ENCODE data around the gene ADH1A. TPM values are rescaled to one million over a fixed set of nuclear protein-coding genes. Genes with fewer than 3 reads are reported as not detected.
"Not testable (repeated sequence)": the region's sequence is repeated elsewhere in the genome, so short reads cannot be mapped to it uniquely, and the experiment has no call there.

The ADH1A gene
- total RNA-seq, 1 experiment from 2014 or later = not detected

- Histone ChIP-seq H3K27me3 (ENCODE audit: insufficient read depth, low read length) (no peaks in the 10 kb centered on the region), H2BK5ac (ENCODE audit: insufficient read length, low read length) (no peak overlapping the region), H3K79me2 (ENCODE audit: insufficient read depth, low read length) (no peaks in the 10 kb centered on the region; the same call in 1 of the 2 replicates), H2AFZ (ENCODE audit: low read length) (no peak overlapping the region), H3K14ac (ENCODE audit: insufficient read depth, low read length) (no peak overlapping the region), H3T11ph (ENCODE audit: low read length) (no peak overlapping the region), H3K23me2 (ENCODE audit: insufficient read length, low read depth, low read length, poor library complexity, severe bottlenecking) (no peaks in the 10 kb centered on the region), H3K27ac (ENCODE audit: insufficient read length, low read depth, low read length) (no peak overlapping the region), H2BK120ac (ENCODE audit: low read depth, low read length, poor library complexity, severe bottlenecking) (no peak overlapping the region), H3K23ac (ENCODE audit: insufficient read length, low read depth, low read length) (no peak overlapping the region), H2BK20ac (ENCODE audit: low read depth, low read length, poor library complexity, severe bottlenecking) (no peak overlapping the region), H3K9me3 (ENCODE audit: control insufficient read depth, low read depth, low read length) (no peaks in the 10 kb centered on the region), H3K4ac (ENCODE audit: low read depth, low read length) (no peak overlapping the region), H4K8ac (replicated peaks; ENCODE audit: insufficient read length, low read depth, low read length) (no peak overlapping the region), H2AK5ac (ENCODE audit: insufficient read length, low read length) (no peak overlapping the region), H2BK15ac (ENCODE audit: low read depth, low read length) (no peak overlapping the region), H4K91ac (ENCODE audit: insufficient read length, low read depth, low read length) (no peak overlapping the region), H3K4me2 (ENCODE audit: insufficient read depth, insufficient read length, low read length) (no peak overlapping the region), H4K5ac (ENCODE audit: insufficient read length, low read depth, low read length) (no peak overlapping the region), H3K18ac (ENCODE audit: insufficient read length, low read depth, low read length) (no peak overlapping the region), H3K9ac (ENCODE audit: extremely low read depth, insufficient read length, low read length) (no peak overlapping the region), H3K56ac (ENCODE audit: insufficient read length, low read depth, low read length) (no peak overlapping the region), H2BK12ac (ENCODE audit: insufficient read length, low read depth, low read length) (no peak overlapping the region), H3K4me1 (ENCODE audit: insufficient read depth, low read length) (no peaks in the 10 kb centered on the region), H3K79me1 (ENCODE audit: insufficient read depth, low read depth, low read length, poor library complexity, severe bottlenecking) (no peaks in the 10 kb centered on the region), H4K20me1 (ENCODE audit: control insufficient read depth, insufficient read depth, insufficient read length) (no peaks in the 10 kb centered on the region)
- Mint-ChIP-seq H3K9me3 (peaks cover 0 to 3% of the 10 kb centered on the region in 2 experiments; a peak in 2 of 5 replicates), H3K36me3 (ENCODE audit: insufficient read depth in 1 of 3, low read depth in 3 of 3) (peaks cover 2 to 4% (median 3%) of the 10 kb centered on the region in 3 experiments; a peak in 4 of 7 replicates), H3K27ac (no peak overlapping the region), H3K4me1 (peaks cover 0 to 7% of the 10 kb centered on the region in 2 experiments; a peak in 1 of 4 replicates), H3K27me3 (ENCODE audit: low read depth) (no peaks in the 10 kb centered on the region), H3K4me3 (no peak overlapping the region)
- WGBS (ENCODE audit: extremely low coverage, insufficient read length, low lambda C conversion rate) = no CpG with 5 or more reads among the region's 2 CpGs
- no peak for TF ChIP-seq CTCF (conservative IDR thresholded peaks at IDR 0.05)
- no peak for DNase-seq
These were observed 56.3 kb downstream of the ADH1A start for GRCh38 chr4:99234331-99235010.

GRCh38 chr4:99233397-99233796, 57.4 kb downstream of the ADH1A start:
- H3K23ac ChIP-seq (ENCODE audit: insufficient read length, low read depth, low read length); H3K4me3 Mint-ChIP-seq; H3K4ac ChIP-seq (ENCODE audit: low read depth, low read length); H4K91ac ChIP-seq (ENCODE audit: insufficient read length, low read depth, low read length); H3K79me1 ChIP-seq (ENCODE audit: insufficient read depth, low read depth, low read length, poor library complexity, severe bottlenecking); H3K14ac ChIP-seq (ENCODE audit: insufficient read depth, low read length); H2BK15ac ChIP-seq (ENCODE audit: low read depth, low read length); H3K9me3 Mint-ChIP-seq; H3K27ac Mint-ChIP-seq; H3K27me3 ChIP-seq (ENCODE audit: insufficient read depth, low read length); H3K18ac ChIP-seq (ENCODE audit: insufficient read length, low read depth, low read length); H3T11ph ChIP-seq (ENCODE audit: low read length); H3K4me1 Mint-ChIP-seq; H2BK20ac ChIP-seq (ENCODE audit: low read depth, low read length, poor library complexity, severe bottlenecking); H3K56ac ChIP-seq (ENCODE audit: insufficient read length, low read depth, low read length); H2BK5ac ChIP-seq (ENCODE audit: insufficient read length, low read length); H4K20me1 ChIP-seq (ENCODE audit: control insufficient read depth, insufficient read depth, insufficient read length); H2BK12ac ChIP-seq (ENCODE audit: insufficient read length, low read depth, low read length); H3K36me3 Mint-ChIP-seq (ENCODE audit: insufficient read depth in 1 of 3, low read depth in 3 of 3); H4K5ac ChIP-seq (ENCODE audit: insufficient read length, low read depth, low read length); H2AFZ ChIP-seq (ENCODE audit: low read length); H2BK120ac ChIP-seq (ENCODE audit: low read depth, low read length, poor library complexity, severe bottlenecking); H3K27ac ChIP-seq (ENCODE audit: insufficient read length, low read depth, low read length); H3K79me2 ChIP-seq (ENCODE audit: insufficient read depth, low read length); H3K4me2 ChIP-seq (ENCODE audit: insufficient read depth, insufficient read length, low read length); H2AK5ac ChIP-seq (ENCODE audit: insufficient read length, low read length); DNase-seq; H3K9ac ChIP-seq (ENCODE audit: extremely low read depth, insufficient read length, low read length); H3K4me1 ChIP-seq (ENCODE audit: insufficient read depth, low read length); H3K9me3 ChIP-seq (ENCODE audit: control insufficient read depth, low read depth, low read length); H3K23me2 ChIP-seq (ENCODE audit: insufficient read length, low read depth, low read length, poor library complexity, severe bottlenecking); H3K27me3 Mint-ChIP-seq (ENCODE audit: low read depth); H4K8ac ChIP-seq (replicated peaks; ENCODE audit: insufficient read length, low read depth, low read length): not testable (repeated sequence)
- WGBS (ENCODE audit: extremely low coverage, insufficient read length, low lambda C conversion rate) = no CpG with 5 or more reads among the region's 2 CpGs
